HG02571 (cell line): Measurements from ENCODE around the gene SLC24A5.
A peak's percentile ranks its signal among the peaks of the same experiment; 100 is the strongest.

Experiments
- ATAC-seq: cut with Tn5 transposase; IDR thresholded peaks from one replicate; pipeline ENCODE4 v1.9.1; 2021; ENCODE audit warnings: mild to moderate bottlenecking, moderate library complexity; ENCODE audit not compliant: unreplicated experiment

The SLC24A5 gene

DNA sequence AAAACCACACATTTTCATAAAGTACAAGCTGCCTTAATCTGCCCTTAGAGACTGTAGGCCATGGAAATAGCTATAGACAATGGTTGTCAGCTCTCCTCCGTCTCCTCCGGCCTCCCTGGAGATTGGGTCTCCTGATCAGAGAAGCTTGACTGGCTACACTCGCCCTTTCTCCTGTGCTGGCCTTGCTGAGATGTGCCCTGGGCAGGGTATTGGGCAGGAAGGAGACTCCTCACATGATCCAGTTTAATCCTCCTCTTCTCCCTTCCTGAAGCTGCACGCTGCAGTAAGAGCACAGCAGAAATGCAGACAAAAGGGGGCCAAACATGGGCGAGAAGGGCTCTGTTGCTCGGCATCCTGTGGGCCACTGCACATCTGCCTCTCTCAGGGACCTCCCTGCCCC is at the start of gene SLC24A5:
Gene SLC24A5 (plus strand): TSS at position 246 of the 400 bp plus-strand sequence. CDS start 55 bp downstream, at position 301.
- ATAC-seq = no peak

DNA sequence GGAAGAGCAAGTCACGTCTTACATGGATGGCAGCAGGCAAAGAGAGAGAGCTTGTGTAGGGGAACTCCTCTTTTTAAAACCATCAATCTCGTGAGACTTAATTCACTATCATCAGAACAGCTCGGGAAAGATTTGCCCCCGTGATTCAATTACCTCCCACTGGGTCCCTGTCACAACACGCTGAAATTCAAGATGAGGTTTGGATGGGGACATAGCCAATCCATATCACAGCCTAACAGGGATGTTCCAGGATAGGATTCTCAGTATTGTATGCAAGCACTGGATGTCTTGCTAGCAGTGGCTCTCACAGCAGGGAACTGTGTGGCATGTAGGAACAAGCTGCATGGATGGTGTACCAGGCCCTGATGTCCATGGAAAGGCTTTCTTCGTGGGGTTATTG is 47.8 kb upstream of the SLC24A5 start:
- no peak for ATAC-seq

DNA sequence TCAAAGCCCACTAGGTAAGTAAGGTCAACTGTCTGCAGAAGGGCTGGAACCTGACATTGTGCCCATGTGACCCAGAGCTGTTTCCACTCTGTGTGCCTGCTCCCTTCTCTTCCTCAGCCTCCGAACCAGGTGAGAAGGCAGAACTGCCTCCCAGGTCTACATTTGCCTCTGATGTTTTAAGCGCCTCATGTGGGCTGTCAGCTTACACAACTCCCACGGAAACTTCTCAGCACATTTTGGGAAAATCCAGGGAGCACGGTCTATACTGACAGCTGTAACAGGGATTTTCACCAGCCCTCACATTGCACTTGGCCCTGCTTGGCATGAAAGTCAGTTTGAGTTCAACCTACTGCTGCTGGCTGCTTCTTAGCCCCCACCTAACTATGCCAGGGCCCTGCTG is 46.9 kb upstream of the SLC24A5 start:
- no peak for ATAC-seq

DNA sequence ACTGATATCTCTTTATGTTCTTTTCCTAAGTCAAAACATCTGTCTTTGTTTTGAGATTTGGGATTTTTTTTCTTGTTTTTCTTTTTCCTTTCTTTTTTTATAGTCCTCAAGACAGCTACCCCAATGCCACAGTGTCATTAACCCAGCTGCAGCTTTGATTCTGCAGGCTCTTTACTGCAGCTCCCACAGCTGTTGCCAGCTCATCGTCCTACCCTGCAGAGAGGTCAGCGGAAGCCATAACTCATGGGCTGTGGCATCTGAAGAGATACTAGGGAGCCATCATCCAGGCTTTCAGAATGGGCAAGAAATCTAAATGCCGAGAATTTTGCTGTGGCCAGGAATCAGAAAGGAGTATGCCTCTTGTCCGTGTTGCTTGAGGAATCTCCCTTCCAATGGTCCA is 44.3 kb upstream of the SLC24A5 start:
- ATAC-seq = no peak

DNA sequence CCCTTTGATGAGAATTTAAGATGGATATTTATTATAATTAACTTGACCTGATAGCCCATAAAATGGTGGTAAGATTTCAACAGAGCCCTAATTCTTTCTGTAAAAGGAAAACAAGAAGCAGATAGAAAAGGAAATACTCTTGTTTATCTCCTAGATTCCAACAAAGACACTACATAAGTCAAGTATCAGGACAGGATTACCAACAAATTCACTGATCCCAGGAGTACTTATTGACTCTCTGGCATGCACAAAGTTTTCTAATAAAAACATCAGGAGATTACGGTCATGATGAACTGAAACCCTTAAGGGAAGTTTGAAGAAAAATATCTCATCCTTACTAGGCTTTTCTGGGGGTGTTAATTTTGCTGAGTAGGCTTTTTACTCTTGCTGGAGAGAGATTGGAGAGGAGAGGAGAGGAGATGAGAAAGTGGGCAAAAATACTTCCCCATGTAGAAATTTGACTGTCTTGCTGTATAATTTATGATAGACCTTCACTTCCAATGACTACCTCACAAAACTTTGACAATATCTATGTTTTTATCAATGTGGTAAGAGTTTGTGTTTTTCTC is 43.1 kb upstream of the SLC24A5 start:
- no peak for ATAC-seq

DNA sequence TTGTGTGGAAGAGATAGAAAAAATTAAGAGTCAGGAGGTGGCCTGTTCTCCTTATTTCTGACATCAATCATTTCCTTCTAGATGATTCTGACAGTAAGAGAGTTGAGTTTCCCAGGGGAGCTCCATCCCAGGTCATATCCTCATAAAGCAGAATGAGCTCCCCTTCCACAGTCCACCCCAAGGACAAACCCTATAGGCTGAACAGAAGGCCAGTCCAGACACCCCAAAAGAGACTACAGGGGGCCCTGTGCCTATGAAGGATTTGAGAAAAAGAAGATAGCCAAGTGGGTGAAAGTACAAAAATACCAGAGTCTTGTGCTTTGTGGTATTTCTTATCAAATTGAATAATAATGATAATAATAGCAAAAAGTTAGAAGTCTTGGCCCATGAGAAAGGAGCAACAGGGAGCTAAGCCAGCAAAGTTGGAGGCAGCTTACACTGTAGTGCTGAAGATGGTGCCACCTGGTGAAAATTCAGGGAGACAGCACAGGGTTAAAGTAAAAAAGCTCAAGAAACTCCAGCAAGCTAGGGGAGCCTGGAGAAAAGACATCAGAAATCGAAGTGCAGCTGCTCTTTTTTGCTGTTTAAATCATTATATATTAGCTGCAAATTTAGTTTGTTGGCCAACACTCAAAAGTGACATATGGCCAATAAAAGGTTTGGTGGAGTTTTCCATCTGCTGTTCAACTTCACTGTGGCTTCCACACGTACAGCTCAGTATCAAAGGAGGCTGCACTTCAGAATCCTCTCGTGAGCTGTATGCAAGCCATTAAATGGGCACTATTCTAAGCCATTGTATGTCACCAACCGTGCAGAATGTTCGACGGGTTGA is 35.8 kb upstream of the SLC24A5 start:
- no peak for ATAC-seq

GRCh38 chr15:48085591-48085930 is 35.2 kb upstream of the SLC24A5 start:
- no peak for ATAC-seq

DNA sequence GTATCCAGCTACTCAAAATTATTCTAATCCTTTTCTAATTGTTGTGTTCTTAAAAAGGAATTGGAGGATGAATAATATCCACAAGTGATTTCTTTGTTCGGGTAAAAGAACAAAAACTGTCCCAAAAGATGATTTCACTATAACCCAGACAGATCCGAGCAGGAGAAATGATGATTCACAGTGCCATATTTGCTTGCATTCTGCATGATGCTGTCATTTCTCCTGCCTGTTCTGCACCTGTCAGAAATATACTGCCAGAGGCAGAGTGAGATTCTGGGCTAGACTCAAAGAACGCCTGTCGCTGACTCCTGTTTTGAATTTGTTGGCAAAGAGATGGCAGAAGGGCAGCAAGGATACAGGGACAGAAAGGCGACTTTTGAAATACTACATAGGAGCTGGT is 34.7 kb upstream of the SLC24A5 start:
- no peak for ATAC-seq

DNA sequence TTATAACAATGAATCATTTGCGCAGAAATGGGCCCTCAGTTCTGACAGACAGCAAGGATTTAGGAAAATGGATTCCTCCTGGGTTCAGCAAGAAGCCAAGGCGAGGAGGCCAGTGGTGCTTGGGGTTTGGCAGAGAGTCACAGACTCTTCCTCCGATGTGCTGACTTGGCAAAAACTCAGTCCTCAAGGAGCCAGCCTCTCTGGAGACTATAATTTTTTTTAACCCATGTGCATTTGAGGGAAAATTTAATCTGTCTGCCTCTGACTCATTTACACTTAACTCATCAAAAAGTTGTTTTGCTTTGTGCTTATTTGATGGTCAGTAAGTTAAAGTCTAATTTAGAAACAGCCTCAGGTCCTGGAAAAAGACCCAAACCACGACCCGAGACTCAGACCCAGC is 34.2 kb upstream of the SLC24A5 start:
- no peak for ATAC-seq

DNA sequence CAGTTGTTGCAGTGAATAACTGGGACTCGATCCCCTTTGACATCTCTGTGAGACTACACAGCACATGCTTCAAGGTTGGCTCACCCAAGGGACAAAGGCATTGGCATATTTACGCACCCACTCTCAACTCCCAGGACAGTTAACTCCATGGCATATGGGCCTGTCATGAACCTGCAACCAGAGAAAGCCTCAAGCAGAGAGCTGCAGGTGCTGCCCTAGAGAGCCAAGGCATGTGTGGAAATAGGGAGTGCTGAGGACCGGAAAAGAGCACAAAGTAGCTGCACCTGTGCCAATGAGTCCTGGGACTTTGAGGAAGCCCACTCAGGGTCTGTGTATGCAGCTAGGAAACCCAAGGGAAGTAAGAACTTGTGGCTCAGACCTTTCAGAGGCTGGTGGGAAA is 32.9 kb upstream of the SLC24A5 start:
- no peak for ATAC-seq

GRCh38 chr15:48089702-48090101 is 31.1 kb upstream of the SLC24A5 start:
- no peak for ATAC-seq

DNA sequence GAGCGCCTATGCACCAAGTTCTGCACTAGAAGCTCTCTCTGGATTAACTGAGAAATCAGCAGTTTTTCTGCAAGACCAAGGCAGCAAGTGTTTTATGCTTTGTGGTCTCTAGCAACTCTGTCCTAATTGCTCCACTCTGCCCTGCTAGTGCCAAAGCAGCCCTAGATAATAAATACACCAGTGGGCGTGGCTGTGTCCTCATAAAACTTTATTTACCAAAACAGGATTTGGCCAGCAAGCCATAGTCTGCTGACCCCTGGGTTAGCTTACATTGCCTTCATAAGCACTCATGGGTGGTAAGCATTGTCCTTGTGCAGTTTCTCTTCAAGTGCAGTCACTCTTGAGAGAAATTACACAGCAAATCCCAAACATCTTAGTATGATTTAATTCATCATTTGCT is 30.7 kb upstream of the SLC24A5 start:
- no peak for ATAC-seq

DNA sequence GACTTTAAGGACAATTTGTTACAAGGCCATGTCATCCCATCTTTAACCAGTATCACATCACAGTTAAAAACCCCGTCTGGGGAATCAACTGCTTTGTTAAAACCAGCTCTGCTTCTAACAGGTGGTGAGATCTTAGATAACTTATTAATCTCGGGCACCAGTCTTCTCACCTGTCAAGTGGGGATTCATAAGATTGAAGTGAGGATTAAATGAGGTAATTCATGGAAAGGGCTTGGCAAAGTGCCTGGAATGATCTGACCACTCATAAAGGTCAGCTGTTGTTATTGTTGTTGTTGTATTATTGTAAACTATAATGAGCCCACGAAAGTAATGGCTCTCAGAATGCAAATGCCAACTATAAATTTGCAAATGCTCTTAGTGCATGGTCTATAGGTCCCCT is 30.1 kb upstream of the SLC24A5 start:
- ATAC-seq = no peak

DNA sequence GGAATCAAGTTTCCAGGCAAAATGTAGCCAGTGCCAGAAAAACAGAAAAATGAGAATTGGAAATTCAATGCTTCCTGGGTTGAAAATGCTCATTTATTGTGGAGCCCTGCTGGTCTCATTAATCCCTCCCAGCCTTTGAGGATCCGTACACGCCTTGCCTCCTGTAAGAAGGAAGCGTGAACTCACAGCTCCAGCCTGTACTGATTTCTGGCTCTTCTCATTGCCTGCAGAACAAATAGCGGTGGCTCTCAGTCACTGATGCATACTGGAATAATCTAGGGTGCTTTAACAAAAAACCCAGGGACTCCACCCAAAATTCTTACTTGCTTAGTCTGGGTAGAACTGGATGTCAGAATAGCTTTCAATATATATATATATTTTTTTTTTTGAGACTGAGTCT is 29.3 kb upstream of the SLC24A5 start:
- no peak for ATAC-seq

- peak; percentile 91 for ATAC-seq
Measured at GRCh38 chr15:48096355-48096786, 24.4 kb upstream of the SLC24A5 start.

GRCh38 chr15:48096813-48097212 is 24.0 kb upstream of the SLC24A5 start:
- no peak for ATAC-seq

- no peak for ATAC-seq
Measured at GRCh38 chr15:48097264-48097663, 23.5 kb upstream of the SLC24A5 start.

- no peak for ATAC-seq
Measured at GRCh38 chr15:48101376-48101961, 19.3 kb upstream of the SLC24A5 start.

GRCh38 chr15:48102167-48102566 is 18.6 kb upstream of the SLC24A5 start:
- no peak for ATAC-seq

DNA sequence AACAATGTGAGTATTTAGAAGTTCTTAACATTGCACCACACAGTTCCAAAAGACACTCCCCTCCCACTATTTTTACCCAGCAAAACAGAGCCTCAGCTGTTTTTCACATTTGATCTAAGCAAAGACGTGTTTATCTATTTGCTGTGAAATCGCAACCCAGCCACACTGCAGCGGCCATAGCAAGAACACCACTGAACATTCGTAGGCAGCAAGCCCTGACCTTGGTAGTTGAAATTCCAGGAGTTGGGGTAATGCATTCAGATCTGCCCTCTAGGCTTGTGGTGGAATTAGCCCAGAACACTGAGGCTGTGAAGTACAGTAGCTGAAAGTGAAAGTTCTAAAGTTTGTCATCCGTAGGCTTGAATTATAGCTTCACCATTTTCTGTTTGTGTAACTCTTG is 17.1 kb upstream of the SLC24A5 start:
- no peak for ATAC-seq

GRCh38 chr15:48105936-48106335 is 14.9 kb upstream of the SLC24A5 start:
- ATAC-seq = no peak

DNA sequence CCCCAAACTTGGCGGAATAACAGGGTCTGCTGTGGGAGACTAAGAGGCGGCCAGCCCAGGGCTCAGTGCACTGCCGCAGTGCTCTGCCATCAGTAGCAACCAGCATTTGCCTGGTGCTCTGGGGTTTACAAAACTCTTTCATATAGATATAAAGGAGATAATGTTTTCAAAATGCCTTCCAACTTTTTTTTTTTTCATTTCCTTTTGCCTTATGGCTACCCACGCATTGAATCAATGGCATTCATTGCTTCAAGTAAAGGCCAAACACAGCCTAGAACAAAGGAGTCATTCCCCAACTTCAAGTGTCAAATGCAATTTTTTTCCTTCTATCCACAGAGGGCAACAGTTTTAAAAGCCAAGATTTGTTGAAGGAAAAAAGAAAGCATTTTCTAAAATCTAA is 11.6 kb upstream of the SLC24A5 start:
- ATAC-seq = no peak
